Measurements from ENCODE around the gene MPDU1. TPM values are rescaled to one million over a fixed set of nuclear protein-coding genes. Genes with fewer than 3 reads are reported as not detected.

MPDU1 gene
- total RNA-seq, 1 experiment from 2014 or later = 73.1 TPM

DNA sequence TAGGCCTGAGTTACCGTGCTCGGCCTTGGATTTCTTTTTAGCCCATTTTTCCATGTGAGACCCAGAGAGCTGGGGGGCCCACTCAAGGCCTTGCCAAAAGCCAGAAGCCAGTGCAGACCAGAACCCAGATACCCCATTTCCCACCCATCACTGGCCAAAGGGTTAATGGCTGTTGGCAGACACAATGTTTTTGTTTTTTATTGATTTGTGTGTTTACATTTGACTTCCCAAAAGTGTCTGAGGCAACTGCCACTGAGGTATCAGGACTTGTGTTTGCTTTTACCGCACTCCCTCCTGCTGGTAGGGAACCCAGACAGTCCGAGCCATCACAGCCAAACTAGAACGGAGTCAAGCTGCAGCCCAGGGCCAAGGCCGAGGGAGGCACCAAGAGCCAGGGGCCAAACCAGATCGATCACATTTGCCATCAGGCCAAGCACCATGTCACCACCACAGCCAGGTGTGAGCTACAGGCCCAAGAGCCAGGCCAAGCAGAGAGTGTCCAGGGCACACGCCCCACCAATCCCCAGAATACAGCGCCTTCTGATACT is 42.5 kb upstream of the MPDU1 start:
- H3K79me2 ChIP-seq (ENCODE audit: insufficient read depth, low read length) = no peaks in the 10 kb centered on the region
- no peak overlapping the region for H2BK12ac ChIP-seq (ENCODE audit: insufficient read length, low read depth, low read length)
- H3K27ac Mint-ChIP-seq = 0 out of 7 replicates have a peak overlapping the region, but pooled peaks of 1 of the 3 experiments have one; percentile 57
- H2AFZ ChIP-seq (ENCODE audit: low read length) = no peak overlapping the region
- no peak overlapping the region for H4K8ac ChIP-seq (replicated peaks; ENCODE audit: insufficient read length, low read depth, low read length)
- H4K20me1 ChIP-seq (ENCODE audit: control insufficient read depth, insufficient read depth, insufficient read length) = no peaks in the 10 kb centered on the region
- H4K91ac ChIP-seq (ENCODE audit: insufficient read length, low read depth, low read length) = no peak overlapping the region
- peaks cover 0 to 5% of the 10 kb centered on the region in 2 experiments; a peak in 2 of 4 replicates for H3K4me1 Mint-ChIP-seq
- H3K4ac ChIP-seq (ENCODE audit: low read depth, low read length) = no peak overlapping the region
- TF ChIP-seq CTCF (conservative IDR thresholded peaks at IDR 0.05) = no peak
- H3K9ac ChIP-seq (ENCODE audit: extremely low read depth, insufficient read length, low read length) = no peak overlapping the region
- 0 out of 2 replicates have a peak, but pooled peaks cover 2% of the 10 kb centered on the region for H3K27me3 ChIP-seq (ENCODE audit: insufficient read depth, low read length)
- H3K79me1 ChIP-seq (ENCODE audit: insufficient read depth, low read depth, low read length, poor library complexity, severe bottlenecking) = no peaks in the 10 kb centered on the region
- no peak overlapping the region for H2BK120ac ChIP-seq (ENCODE audit: low read depth, low read length, poor library complexity, severe bottlenecking)
- WGBS (ENCODE audit: extremely low coverage, insufficient read length, low lambda C conversion rate) = no CpG with 5 or more reads among the region's 9 CpGs
- no peak overlapping the region for H2AK5ac ChIP-seq (ENCODE audit: insufficient read length, low read length)
- H3K4me2 ChIP-seq (ENCODE audit: insufficient read depth, insufficient read length, low read length) = no peak overlapping the region
- no peak overlapping the region for H3K14ac ChIP-seq (ENCODE audit: insufficient read depth, low read length)
- no peak overlapping the region for H2BK15ac ChIP-seq (ENCODE audit: low read depth, low read length)
- peaks cover 25% of the 10 kb centered on the region for H3K27me3 Mint-ChIP-seq (ENCODE audit: low read depth)
- no peak overlapping the region for H2BK5ac ChIP-seq (ENCODE audit: insufficient read length, low read length)
- H3K4me1 ChIP-seq (ENCODE audit: insufficient read depth, low read length) = no peaks in the 10 kb centered on the region
- no peak overlapping the region for H2BK20ac ChIP-seq (ENCODE audit: low read depth, low read length, poor library complexity, severe bottlenecking)
- H3K56ac ChIP-seq (ENCODE audit: insufficient read length, low read depth, low read length) = no peak overlapping the region
- no peak overlapping the region for H3K18ac ChIP-seq (ENCODE audit: insufficient read length, low read depth, low read length)
- no peaks in the 10 kb centered on the region for H3K23me2 ChIP-seq (ENCODE audit: insufficient read length, low read depth, low read length, poor library complexity, severe bottlenecking)
- H3K9me3 Mint-ChIP-seq = peaks cover 0 to 6% of the 10 kb centered on the region in 2 experiments; a peak in 4 of 5 replicates
- H4K5ac ChIP-seq (ENCODE audit: insufficient read length, low read depth, low read length) = no peak overlapping the region
- no peak overlapping the region for H3K4me3 Mint-ChIP-seq
- no peak overlapping the region for H3K27ac ChIP-seq (ENCODE audit: insufficient read length, low read depth, low read length)
- H3T11ph ChIP-seq (ENCODE audit: low read length) = no peak overlapping the region
- no peaks in the 10 kb centered on the region for H3K9me3 ChIP-seq (ENCODE audit: control insufficient read depth, low read depth, low read length)
- no peak for DNase-seq
- no peaks in the 10 kb centered on the region; a peak in 1 of 7 replicates for H3K36me3 Mint-ChIP-seq (ENCODE audit: insufficient read depth in 1 of 3, low read depth in 3 of 3)
- no peak overlapping the region for H3K23ac ChIP-seq (ENCODE audit: insufficient read length, low read depth, low read length)
